ENCODE measurements around the gene SPECC1. TPM values are rescaled to one million over a fixed set of nuclear protein-coding genes. Genes with fewer than 3 reads are reported as not detected.

The SPECC1 gene
- total and polyA plus RNA-seq, 10 of the 15 experiments (the other 5 are each of a cell fraction or from before 2014, with no cell fraction given): 6.4 to 40.6 (median 23.9) TPM

- ChIA-PET POLR2A (no interaction called here), RAD21 (ENCODE audit: unreplicated experiment) (no interaction called here), SMC1A (ENCODE audit: uncharacterized antibody, unreplicated experiment) (interaction anchor here (1.0 kb wide), 1 partner anchor 13 kb away, joined by 3 read pairs; no protein-coding TSS in a partner anchor), CTCF (no interaction called here)
- no peak for DNase-seq (ENCODE audit: low read depth, low spot score)
- Histone ChIP-seq H3K36me3 (ENCODE audit: control insufficient read depth in 2 of 2, insufficient read depth in 2 of 2, low read length in 1 of 2) (no peaks in the 10 kb centered on the region), H3K27ac (ENCODE audit: control insufficient read depth, insufficient read depth) (no peak overlapping the region), H3K4me3 (no peak overlapping the region), H3K4me2 (ENCODE audit: control insufficient read depth, insufficient read depth) (no peak overlapping the region), H2AFZ (ENCODE audit: control insufficient read depth, low read depth, low read length) (no peak overlapping the region), H3K27me3 (replicated peaks in 1 of 2; ENCODE audit: control insufficient read depth in 2 of 2, insufficient read depth in 2 of 2, low read length in 1 of 2) (no peaks in the 10 kb centered on the region), H3K9ac (ENCODE audit: control insufficient read depth, insufficient read depth, low read length) (no peak overlapping the region), H3K4me1 (ENCODE audit: control insufficient read depth, insufficient read depth, low read length) (peaks cover 23% of the 10 kb centered on the region), H3K9me3 (replicated peaks; ENCODE audit: control insufficient read depth, insufficient read depth, low read length) (no peaks in the 10 kb centered on the region), H3K79me2 (ENCODE audit: control insufficient read depth, insufficient read depth, low read length) (no peaks in the 10 kb centered on the region), H4K20me1 (ENCODE audit: control insufficient read depth, insufficient read depth) (no peaks in the 10 kb centered on the region)
- in situ Hi-C loops (cut with MboI) (no loop called here), intact Hi-C loops (cut with micrococcal nuclease; ENCODE audit: unreplicated experiment) (no loop called here)
- WGBS (ENCODE audit: insufficient coverage, insufficient replicate concordance, low lambda C conversion rate, missing lambda C conversion rate): 90% methylated on average over 4 of the region's 4 CpGs
- no peak for ATAC-seq
- TF ChIP-seq TCF7 (IDR thresholded peaks at IDR 0.05; ENCODE audit: borderline replicate concordance) (no peak), RCOR1 (conservative IDR thresholded peaks at IDR 0.05; ENCODE audit: low read depth, low read length) (no peak), IRF4 (IDR thresholded peaks at IDR 0.05; ENCODE audit: low read depth, low read length) (no peak), BCLAF1 (IDR thresholded peaks at IDR 0.05) (no peak), MXI1 (IDR thresholded peaks at IDR 0.05; ENCODE audit: low read depth, low read length) (no peak), ZBTB4 (CRISPR knock-in tag; IDR thresholded peaks at IDR 0.05) (no peak), YY1 (IDR thresholded peaks at IDR 0.05; ENCODE audit: low read depth, low read length) (no peak), MLLT1 (IDR thresholded peaks at IDR 0.05) (no peak), NR2C1 (IDR thresholded peaks at IDR 0.05) (no peak), ZBTB40 (IDR thresholded peaks at IDR 0.05; ENCODE audit: borderline replicate concordance) (no peak), NFXL1 (IDR thresholded peaks at IDR 0.05; ENCODE audit: borderline replicate concordance) (no peak), CBX5 (IDR thresholded peaks at IDR 0.05; ENCODE audit: low read depth) (no peak), PAX5 (IDR thresholded peaks at IDR 0.05; ENCODE audit: borderline replicate concordance, low read depth, low read length) (no peak)
- FAIRE-seq: no peak
- no TSS peak for BruUV-seq (replicated peaks)
Measured at GRCh38 chr17:20067711-20068110, 58.6 kb downstream of the SPECC1 start.
